ENCODE data around the gene FICD.

Gene FICD

GRCh38 chr12:108515916-108516315, 839 bp downstream of the FICD start:
- TF ChIP-seq, protein P1, sequence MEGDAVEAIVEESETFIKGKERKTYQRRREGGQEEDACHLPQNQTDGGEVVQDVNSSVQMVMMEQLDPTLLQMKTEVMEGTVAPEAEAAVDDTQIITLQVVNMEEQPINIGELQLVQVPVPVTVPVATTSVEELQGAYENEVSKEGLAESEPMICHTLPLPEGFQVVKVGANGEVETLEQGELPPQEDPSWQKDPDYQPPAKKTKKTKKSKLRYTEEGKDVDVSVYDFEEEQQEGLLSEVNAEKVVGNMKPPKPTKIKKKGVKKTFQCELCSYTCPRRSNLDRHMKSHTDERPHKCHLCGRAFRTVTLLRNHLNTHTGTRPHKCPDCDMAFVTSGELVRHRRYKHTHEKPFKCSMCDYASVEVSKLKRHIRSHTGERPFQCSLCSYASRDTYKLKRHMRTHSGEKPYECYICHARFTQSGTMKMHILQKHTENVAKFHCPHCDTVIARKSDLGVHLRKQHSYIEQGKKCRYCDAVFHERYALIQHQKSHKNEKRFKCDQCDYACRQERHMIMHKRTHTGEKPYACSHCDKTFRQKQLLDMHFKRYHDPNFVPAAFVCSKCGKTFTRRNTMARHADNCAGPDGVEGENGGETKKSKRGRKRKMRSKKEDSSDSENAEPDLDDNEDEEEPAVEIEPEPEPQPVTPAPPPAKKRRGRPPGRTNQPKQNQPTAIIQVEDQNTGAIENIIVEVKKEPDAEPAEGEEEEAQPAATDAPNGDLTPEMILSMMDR (IDR thresholded peaks at IDR 0.05; ENCODE audit: control insufficient read depth, insufficient read depth, low read depth, low read length, missing control alignments) = no peak
- no peak for DNase-seq (ENCODE audit: low read depth)

GRCh38 chr12:108516511-108517275, 1.6 kb downstream of the FICD start:
- no peak overlapping the region for H3K4me3 ChIP-seq (ENCODE audit: control insufficient read depth, low read depth, low read length)
- TF ChIP-seq, protein P1 (IDR thresholded peaks at IDR 0.05; ENCODE audit: control insufficient read depth, insufficient read depth, low read depth, low read length, missing control alignments) = no peak
- DNase-seq (ENCODE audit: low read depth) = no peak

More at GRCh38 chr12:108515916-108516315, 839 bp downstream of the FICD start:
- peak overlapping the region; percentile 88 for H3K4me3 ChIP-seq (ENCODE audit: control insufficient read depth, low read depth, low read length)

DNA sequence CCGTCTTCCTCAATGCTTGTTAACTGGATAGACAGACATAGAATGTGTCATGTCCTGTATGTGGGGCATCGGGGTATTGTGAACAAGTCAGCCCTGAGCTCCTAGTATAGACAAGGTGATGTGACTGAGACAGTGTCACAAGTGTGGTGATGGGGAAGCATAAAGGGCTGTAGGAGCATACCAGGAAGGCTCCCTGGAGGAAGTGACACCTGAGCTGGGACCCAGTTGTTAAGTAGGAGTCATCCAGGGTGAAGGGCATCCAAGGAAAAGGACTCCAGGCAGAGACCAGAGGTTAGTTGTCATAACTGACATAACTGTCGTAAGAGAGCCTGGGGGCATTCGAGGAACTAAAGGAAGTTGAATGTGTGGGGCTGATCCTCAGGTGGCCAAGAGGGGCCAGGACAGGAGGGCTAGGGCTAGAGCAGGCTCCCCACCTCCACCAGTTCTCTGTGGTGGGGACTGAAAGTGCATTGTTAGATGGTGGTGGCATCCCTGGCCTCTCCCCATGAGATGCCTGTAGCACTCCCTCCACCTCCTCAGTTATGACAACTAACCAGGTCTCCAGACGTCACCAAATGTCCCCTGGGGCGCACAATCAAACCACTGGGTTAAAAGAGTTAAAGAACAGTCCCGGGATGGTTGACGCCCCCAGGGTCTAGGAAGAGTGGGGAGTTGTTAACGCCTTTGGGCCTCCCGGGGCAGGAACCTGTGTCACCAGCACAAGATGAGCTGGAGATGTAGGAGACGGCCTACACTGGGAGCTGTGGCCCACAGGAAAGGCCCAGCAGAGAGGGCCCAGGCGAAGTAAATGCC, 2.4 kb downstream of the FICD start:
- TF ChIP-seq, protein P1 (IDR thresholded peaks at IDR 0.05; ENCODE audit: control insufficient read depth, insufficient read depth, low read depth, low read length, missing control alignments) = no peak

DNA sequence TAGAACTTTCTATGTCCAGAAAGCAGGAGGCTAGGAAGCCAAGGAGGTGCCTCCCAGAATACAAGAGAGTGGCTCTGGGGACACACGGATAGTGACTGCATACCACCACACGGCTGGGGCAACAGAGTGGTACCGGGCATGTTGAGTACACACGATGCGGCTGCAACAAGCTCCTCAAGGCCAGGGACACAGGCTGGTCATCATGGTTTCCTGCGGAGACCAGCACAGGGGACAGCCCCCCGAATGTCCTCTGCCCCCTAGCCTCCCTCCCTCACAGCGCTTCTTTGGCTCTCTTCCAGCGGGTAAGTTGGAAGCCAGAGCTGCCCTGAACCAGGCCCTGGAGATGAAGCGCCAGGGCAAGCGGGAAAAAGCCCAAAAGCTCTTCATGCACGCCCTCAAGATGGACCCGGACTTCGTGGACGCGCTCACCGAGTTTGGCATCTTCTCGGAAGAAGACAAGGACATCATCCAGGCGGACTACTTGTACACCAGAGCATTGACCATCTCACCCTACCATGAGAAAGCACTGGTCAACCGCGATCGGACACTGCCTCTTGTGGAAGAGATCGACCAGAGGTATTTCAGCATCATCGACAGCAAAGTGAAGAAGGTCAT, 3.1 kb downstream of the FICD start:
- no peak for DNase-seq (ENCODE audit: low read depth)
- TF ChIP-seq, protein P1 (IDR thresholded peaks at IDR 0.05; ENCODE audit: control insufficient read depth, insufficient read depth, low read depth, low read length, missing control alignments) = no peak
- no peak overlapping the region for H3K4me3 ChIP-seq (ENCODE audit: control insufficient read depth, low read depth, low read length)

More for the DNA sequence above, 2.4 kb downstream of the FICD start:
- H3K4me3 ChIP-seq (ENCODE audit: control insufficient read depth, low read depth, low read length) = no peak overlapping the region
- DNase-seq (ENCODE audit: low read depth) = no peak

- H3K4me3 ChIP-seq (ENCODE audit: control insufficient read depth, low read depth, low read length) = no peak overlapping the region
- TF ChIP-seq, protein P1 (IDR thresholded peaks at IDR 0.05; ENCODE audit: control insufficient read depth, insufficient read depth, low read depth, low read length, missing control alignments) = no peak
- no peak for DNase-seq (ENCODE audit: low read depth)
These were observed 3.8 kb downstream of the FICD start for GRCh38 chr12:108518716-108519496.

- no peak overlapping the region for H3K4me3 ChIP-seq (ENCODE audit: control insufficient read depth, low read depth, low read length)
- TF ChIP-seq, protein P1 (IDR thresholded peaks at IDR 0.05; ENCODE audit: control insufficient read depth, insufficient read depth, low read depth, low read length, missing control alignments) = no peak
- no peak for DNase-seq (ENCODE audit: low read depth)
These were observed 4.5 kb downstream of the FICD start for GRCh38 chr12:108519558-108519957.

Measured in AG09309 (cell line).